ENCODE results near the gene NKX1-2. TPM values are rescaled to one million over a fixed set of nuclear protein-coding genes. Genes with fewer than 3 reads are reported as not detected.

NKX1-2 gene
- total RNA-seq, 4 donors from 2014 or later = not detected

DNA sequence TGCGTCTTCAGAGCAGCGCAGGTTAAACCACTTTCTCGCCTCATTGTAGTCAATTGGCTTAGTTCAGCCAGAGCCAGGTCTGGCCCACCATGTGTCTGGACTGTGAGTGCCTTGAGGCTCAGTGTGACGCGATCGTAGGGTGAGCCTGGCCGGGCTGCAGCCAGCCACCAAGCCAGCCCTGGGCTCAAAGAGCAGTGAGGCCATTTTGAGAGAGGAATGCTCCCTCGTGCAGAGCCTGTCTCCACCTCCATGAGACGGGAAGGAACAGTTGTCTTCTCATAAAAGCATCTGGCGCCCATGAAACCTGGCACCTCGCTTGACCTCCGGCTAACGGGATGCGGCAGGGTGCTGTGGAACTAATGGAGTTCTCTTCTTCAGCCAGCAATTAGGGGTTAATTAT is 46.3 kb upstream of the NKX1-2 start:
- DNase-seq (ENCODE audit: extremely low spot score) = no peak
- no peaks in the 10 kb centered on the region for H3K4me1 ChIP-seq
- TF ChIP-seq EP300 (IDR thresholded peaks at IDR 0.05) (no peak), POLR2AphosphoS5 (IDR thresholded peaks at IDR 0.05) (no peak), POLR2A (IDR thresholded peaks at IDR 0.05; ENCODE audit: low read depth) (no peak)
- TF ChIP-seq, protein P1, sequence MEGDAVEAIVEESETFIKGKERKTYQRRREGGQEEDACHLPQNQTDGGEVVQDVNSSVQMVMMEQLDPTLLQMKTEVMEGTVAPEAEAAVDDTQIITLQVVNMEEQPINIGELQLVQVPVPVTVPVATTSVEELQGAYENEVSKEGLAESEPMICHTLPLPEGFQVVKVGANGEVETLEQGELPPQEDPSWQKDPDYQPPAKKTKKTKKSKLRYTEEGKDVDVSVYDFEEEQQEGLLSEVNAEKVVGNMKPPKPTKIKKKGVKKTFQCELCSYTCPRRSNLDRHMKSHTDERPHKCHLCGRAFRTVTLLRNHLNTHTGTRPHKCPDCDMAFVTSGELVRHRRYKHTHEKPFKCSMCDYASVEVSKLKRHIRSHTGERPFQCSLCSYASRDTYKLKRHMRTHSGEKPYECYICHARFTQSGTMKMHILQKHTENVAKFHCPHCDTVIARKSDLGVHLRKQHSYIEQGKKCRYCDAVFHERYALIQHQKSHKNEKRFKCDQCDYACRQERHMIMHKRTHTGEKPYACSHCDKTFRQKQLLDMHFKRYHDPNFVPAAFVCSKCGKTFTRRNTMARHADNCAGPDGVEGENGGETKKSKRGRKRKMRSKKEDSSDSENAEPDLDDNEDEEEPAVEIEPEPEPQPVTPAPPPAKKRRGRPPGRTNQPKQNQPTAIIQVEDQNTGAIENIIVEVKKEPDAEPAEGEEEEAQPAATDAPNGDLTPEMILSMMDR (IDR thresholded peaks at IDR 0.05) = no peak
- H3K36me3 ChIP-seq = peaks cover 0 to 20% (median 3%) of the 10 kb centered on the region in 4 donors
- intact Hi-C loops (cut with DNase I) = no loop called here
- H3K27ac ChIP-seq (replicated peaks in 1 of 4) = no peak overlapping the region
- H3K9me3 ChIP-seq = peaks cover 0 to 6% (median 3%) of the 10 kb centered on the region in 4 donors
- H3K4me3 ChIP-seq = no peak overlapping the region
- WGBS = 92% methylated on average over 14 of the region's 14 CpGs
- no peaks in the 10 kb centered on the region for H3K27me3 ChIP-seq

DNA sequence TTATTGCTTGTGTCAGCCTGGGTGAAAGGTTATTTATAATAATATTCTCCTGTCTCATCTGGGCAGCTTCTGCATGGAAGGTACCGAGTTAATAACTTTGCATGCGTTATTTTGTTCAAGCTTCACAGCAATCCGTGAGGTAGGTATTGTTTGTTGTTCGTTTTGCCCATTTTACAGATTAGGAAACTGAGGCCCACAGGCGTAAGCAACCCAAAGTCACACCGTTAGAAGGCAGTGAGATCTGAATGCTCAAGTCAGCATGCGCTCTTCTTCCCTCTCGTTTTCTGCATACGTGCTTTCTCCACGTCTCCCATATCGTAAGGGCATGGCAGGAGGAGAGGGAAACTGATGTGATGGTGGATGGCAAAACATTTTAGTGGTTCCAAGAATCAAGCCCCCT is 45.9 kb upstream of the NKX1-2 start:
- TF ChIP-seq EP300 (IDR thresholded peaks at IDR 0.05) (no peak), POLR2A (IDR thresholded peaks at IDR 0.05; ENCODE audit: low read depth) (no peak), POLR2AphosphoS5 (IDR thresholded peaks at IDR 0.05) (no peak)
- TF ChIP-seq, protein P1 (IDR thresholded peaks at IDR 0.05) = no peak
- intact Hi-C loops (cut with DNase I) = no loop called here

DNA sequence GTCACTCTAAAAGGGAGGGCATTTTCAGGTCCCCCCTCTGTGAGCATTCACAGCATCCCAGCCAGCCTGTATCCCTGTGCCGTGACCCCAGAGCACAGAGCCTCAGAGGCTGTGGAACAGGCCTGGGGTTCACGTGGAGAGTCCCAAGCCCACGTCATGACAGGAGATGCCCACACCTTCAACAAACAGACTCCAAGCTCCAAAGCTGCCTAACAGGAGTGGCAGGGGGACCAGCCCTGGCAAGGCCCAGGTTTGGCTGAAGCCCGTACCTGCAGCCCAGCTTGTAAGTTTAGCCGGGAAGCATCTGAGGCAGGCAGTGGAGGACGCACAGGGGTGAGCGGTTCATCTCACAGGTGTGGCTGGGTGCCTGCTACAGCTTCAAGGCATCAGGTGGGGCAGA is 45.3 kb upstream of the NKX1-2 start:
- Histone ChIP-seq H3K4me3 (no peak overlapping the region), H3K9me3 (no peaks in the 10 kb centered on the region), H3K36me3 (peaks cover 0 to 19% (median 2%) of the 10 kb centered on the region in 4 donors), H3K4me1 (no peaks in the 10 kb centered on the region), H3K27ac (replicated peaks in 1 of 4) (no peak overlapping the region), H3K27me3 (no peaks in the 10 kb centered on the region)
- intact Hi-C loops (cut with DNase I) = no loop called here
- TF ChIP-seq EP300 (IDR thresholded peaks at IDR 0.05) = no peak
- TF ChIP-seq POLR2A (IDR thresholded peaks at IDR 0.05; ENCODE audit: low read depth) = no peak
- TF ChIP-seq, protein P1 (IDR thresholded peaks at IDR 0.05) = no peak
- no peak for TF ChIP-seq POLR2AphosphoS5 (IDR thresholded peaks at IDR 0.05)
- DNase-seq (ENCODE audit: extremely low spot score) = no peak
- WGBS = 91% methylated on average over 7 of the region's 7 CpGs

More for the DNA sequence above, 45.9 kb upstream of the NKX1-2 start:
- Histone ChIP-seq H3K9me3 (peaks cover 0 to 3% (median under 1%) of the 10 kb centered on the region in 4 donors), H3K4me3 (no peak overlapping the region), H3K4me1 (no peaks in the 10 kb centered on the region), H3K36me3 (peaks cover 0 to 17% (median 1%) of the 10 kb centered on the region in 4 donors), H3K27ac (replicated peaks in 1 of 4) (no peak overlapping the region), H3K27me3 (no peaks in the 10 kb centered on the region)
- no peak for DNase-seq (ENCODE audit: extremely low spot score)
- WGBS = 97% methylated on average over 11 of the region's 11 CpGs

DNA sequence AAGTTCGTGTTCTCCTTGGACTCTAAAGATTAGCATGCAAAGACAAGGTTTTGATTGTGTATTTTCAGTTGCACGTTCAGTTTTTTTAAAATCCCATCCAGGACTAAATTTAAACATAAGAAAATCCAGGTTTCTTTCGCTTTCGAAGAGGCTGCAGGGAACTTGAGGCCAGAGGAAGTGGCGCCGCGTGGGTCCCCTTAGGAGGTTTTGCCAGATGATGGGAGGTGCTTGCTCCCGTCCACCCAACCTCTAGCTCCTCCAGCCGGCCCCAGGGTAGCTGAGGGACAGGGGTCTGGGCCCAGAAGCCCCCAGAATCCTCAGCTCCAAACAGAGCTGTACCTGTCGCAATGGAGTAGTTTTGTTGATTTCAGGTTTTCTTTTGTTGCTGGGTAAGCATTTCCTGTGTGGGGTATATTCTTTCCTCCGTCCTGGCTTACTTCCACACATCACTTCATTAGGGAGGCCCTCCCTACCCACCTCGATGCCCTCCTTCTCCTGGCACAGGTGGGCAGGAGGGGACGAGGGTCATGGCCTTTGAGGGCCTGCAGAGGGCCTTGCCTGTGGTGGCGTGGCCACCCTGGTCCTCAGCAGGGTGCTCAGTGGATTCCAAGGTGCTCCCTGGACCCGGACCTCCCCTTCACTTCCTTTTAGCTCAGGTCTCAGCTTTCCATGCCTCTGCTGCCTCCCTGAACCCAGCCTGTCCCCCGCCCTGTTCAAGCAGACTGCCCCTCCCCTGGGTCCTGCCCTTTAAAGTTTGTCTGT is 44.4 kb upstream of the NKX1-2 start:
- TF ChIP-seq POLR2AphosphoS5 (IDR thresholded peaks at IDR 0.05) (no peak), EP300 (IDR thresholded peaks at IDR 0.05) (no peak)
- TF ChIP-seq, protein P1 (IDR thresholded peaks at IDR 0.05) = no peak
- H3K4me1 ChIP-seq = no peaks in the 10 kb centered on the region
- H3K9me3 ChIP-seq = no peaks in the 10 kb centered on the region
- DNase-seq (ENCODE audit: extremely low spot score) = no peak
- intact Hi-C loops (cut with DNase I) = no loop called here
- H3K4me3 ChIP-seq = no peak overlapping the region
- 81% methylated on average over 14 of the region's 16 CpGs for WGBS
- H3K36me3 ChIP-seq = peaks cover 0 to 11% (median 2%) of the 10 kb centered on the region in 4 donors
- H3K27ac ChIP-seq (replicated peaks in 1 of 4) = no peak overlapping the region
- no peaks in the 10 kb centered on the region for H3K27me3 ChIP-seq
